GM12891 (cell line): ENCODE results near the gene TNFSF4.
"Not testable (repeated sequence)": the region's sequence is repeated elsewhere in the genome, so short reads cannot be mapped to it uniquely, and the experiment has no call there.

Source experiments
- POLR2A ChIP-seq: IDR thresholded peaks from 2 replicates; pipeline ENCODE4 v1.6.1; 2011; ENCODE audit warnings: low read depth, low read length, control low read depth
- SPI1 ChIP-seq: IDR thresholded peaks from 2 replicates; pipeline ENCODE4 v1.6.1; 2011; ENCODE audit warnings: low read depth, low read length, control low read depth
- TAF1 ChIP-seq: IDR thresholded peaks from 2 replicates; pipeline ENCODE4 v1.6.1; 2011; ENCODE audit warnings: low read depth, low read length, control low read depth

DNA sequence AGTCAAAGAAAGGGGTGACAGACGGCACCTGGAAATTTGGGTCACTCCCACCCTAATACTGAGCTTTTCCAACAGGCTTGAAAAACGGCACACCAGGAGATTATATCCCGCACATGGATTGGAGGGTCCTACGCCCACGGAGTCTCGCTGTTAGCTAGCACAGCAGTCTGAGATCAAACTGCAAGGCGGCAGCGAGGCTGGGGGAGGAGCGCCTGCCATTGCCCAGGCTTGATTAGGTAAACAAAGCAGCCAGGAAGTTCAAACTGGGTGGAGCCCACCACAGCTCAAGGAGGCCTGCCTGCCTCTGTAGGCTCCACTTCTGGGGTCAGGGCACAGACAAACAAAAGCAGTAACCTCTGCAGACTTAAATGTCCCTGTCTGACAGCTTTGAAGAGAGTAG, 53.2 kb downstream of the TNFSF4 start:
- not testable (repeated sequence) for TF ChIP-seq TAF1, POLR2A, SPI1
